ENCODE results near the gene TTC23L. TPM values are rescaled to one million over a fixed set of nuclear protein-coding genes. Genes with fewer than 3 reads are reported as not detected.

The TTC23L gene, protein sequence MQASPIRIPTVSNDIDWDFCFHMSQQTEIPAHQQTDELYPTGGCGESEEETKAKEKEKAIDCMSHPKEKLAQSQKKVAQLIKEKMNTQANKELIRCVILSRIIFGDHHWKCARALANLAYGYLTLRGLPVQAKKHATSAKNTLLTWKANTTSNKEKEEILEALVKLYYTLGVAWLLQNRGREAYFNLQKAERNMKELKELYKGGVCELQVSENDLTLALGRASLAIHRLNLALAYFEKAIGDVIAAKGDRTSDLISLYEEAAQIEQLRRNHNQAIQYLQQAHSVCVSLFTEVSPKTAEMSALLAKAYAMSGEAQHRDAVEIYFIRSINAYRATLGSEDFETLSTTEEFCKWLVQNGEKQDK
- total RNA-seq = under 0.01 TPM in 1 of 2 replicates, not detected in the other

GRCh38 chr5:34838785-34839714 lies at the start of gene TTC23L:
Gene TTC23L (plus strand): TSS chr5:34839164. CDS start chr5:34840672, 1,508 bp downstream.

GRCh38 chr5:34915139-34915855 lies 76.3 kb downstream of the TTC23L start, which contains the start of the genes BRIX1 and RAD1:
Gene BRIX1 (plus strand): TSS chr5:34915711. CDS start chr5:34915739, 28 bp downstream.
Gene RAD1 (minus strand): TSS chr5:34915504. CDS start chr5:34914892, 612 bp downstream.

DNA sequence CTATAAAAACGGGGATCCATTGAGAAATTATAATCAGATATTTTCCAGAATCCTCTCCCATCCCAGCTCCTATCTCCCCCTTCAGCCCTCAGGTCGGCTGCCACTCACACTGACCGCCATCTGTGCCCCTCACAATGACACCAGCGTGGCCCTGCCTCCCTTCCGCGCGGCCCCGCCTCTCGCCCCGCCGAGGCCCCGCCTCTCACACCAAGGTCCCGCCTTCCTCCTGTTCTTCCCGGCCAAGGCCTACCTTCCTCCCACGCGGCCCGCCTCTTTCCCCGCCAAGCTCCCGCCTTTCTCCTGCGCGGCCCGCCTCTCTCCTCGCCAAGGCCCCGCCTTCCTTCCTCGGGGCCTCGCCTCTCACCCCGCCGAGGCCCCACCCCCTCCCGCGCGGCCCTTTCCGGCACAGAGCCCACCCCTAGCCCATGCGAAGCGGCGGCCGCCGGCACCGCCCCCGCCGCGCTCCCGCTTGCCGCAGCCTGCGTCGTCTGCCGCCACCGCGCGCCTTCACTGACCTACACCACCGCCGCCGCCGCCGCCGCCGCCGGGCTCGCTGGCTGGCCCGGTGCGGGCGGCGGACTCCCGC lies 90.3 kb downstream of the TTC23L start, which contains the start of gene DNAJC21:
DNAJC21 (plus strand) TSS at position 426 of the 586 bp plus-strand sequence. CDS start 261 bp downstream, outside the sequence.

Other genes starting within 250 kb of the TTC23L start
- gene RAI14, start 182.8 kb upstream of the TTC23L start, total RNA-seq = 233 and 259 TPM in 2 replicates
- gene RAD1, start 76.3 kb downstream of the TTC23L start, total RNA-seq = 35.4 and 38.2 TPM in 2 replicates
- 53.1 and 70.4 TPM in 2 replicates for gene BRIX1, start 76.5 kb downstream of the TTC23L start, total RNA-seq
- gene DNAJC21, start 90.4 kb downstream of the TTC23L start, total RNA-seq = 57.9 and 76.5 TPM in 2 replicates
- gene AGXT2, start 208.8 kb downstream of the TTC23L start, total RNA-seq = not detected in 2 replicates

Data from uterine smooth muscle cell (primary cell).